ENCODE data around the gene ELF3.

Gene ELF3

GRCh38 chr1:202007805-202008489 lies 2.4 kb upstream of the ELF3 start:
- Histone ChIP-seq H3K27ac (ENCODE audit: low read depth, low read length) (no peak overlapping the region), H3F3A (ENCODE audit: control insufficient read depth, insufficient read depth) (no peaks in the 10 kb centered on the region), H4K20me1 (ENCODE audit: control insufficient read depth, insufficient read depth, low read depth, low read length) (0 out of 2 replicates have a peak, but pooled peaks cover 3% of the 10 kb centered on the region), H3K9me2 (replicated peaks; ENCODE audit: control insufficient read depth, low read length) (no peaks in the 10 kb centered on the region), H3K79me2 (ENCODE audit: control insufficient read depth, low read length) (no peaks in the 10 kb centered on the region), H3K4me2 (ENCODE audit: low read length) (no peak overlapping the region), H3K4me1 (ENCODE audit: control insufficient read depth, low read length) (peaks cover 10% of the 10 kb centered on the region), H3K36me3 (ENCODE audit: control insufficient read depth, low read length) (peaks cover 24% of the 10 kb centered on the region), H3K4me3 (ENCODE audit: low read length) (no peak overlapping the region), H3K27me3 (ENCODE audit: control insufficient read depth, low read length) (no peaks in the 10 kb centered on the region), H3K9me3 (ENCODE audit: control insufficient read depth, insufficient read depth, low read length) (no peaks in the 10 kb centered on the region)
- TF ChIP-seq EZH2phosphoT487 (IDR thresholded peaks at IDR 0.05; ENCODE audit: borderline replicate concordance, low read length) (no peak), CTCF (IDR thresholded peaks at IDR 0.05; ENCODE audit: low read depth, low read length, poor library complexity, severe bottlenecking) (no peak)

GRCh38 chr1:202009326-202010179 lies 834 bp upstream of the ELF3 start:
- TF ChIP-seq EZH2phosphoT487 (IDR thresholded peaks at IDR 0.05; ENCODE audit: borderline replicate concordance, low read length) (no peak), CTCF (IDR thresholded peaks at IDR 0.05; ENCODE audit: low read depth, low read length, poor library complexity, severe bottlenecking) (peak; percentile 90)
- H3K4me1 ChIP-seq (ENCODE audit: control insufficient read depth, low read length) = peaks cover 10% of the 10 kb centered on the region
- no peaks in the 10 kb centered on the region for H3K27me3 ChIP-seq (ENCODE audit: control insufficient read depth, low read length)
- H3K9me3 ChIP-seq (ENCODE audit: control insufficient read depth, insufficient read depth, low read length) = no peaks in the 10 kb centered on the region
- H3K79me2 ChIP-seq (ENCODE audit: control insufficient read depth, low read length) = no peaks in the 10 kb centered on the region
- H3K4me2 ChIP-seq (ENCODE audit: low read length) = peak overlapping the region; percentile 34; the same call in 1 of the 2 replicates
- H3K27ac ChIP-seq (ENCODE audit: low read depth, low read length) = no peak overlapping the region
- no peaks in the 10 kb centered on the region for H3F3A ChIP-seq (ENCODE audit: control insufficient read depth, insufficient read depth)
- no peak overlapping the region for H3K4me3 ChIP-seq (ENCODE audit: low read length)
- H3K9me2 ChIP-seq (replicated peaks; ENCODE audit: control insufficient read depth, low read length) = no peaks in the 10 kb centered on the region
- H3K36me3 ChIP-seq (ENCODE audit: control insufficient read depth, low read length) = peaks cover 9% of the 10 kb centered on the region
- 0 out of 2 replicates have a peak, but pooled peaks cover 3% of the 10 kb centered on the region for H4K20me1 ChIP-seq (ENCODE audit: control insufficient read depth, insufficient read depth, low read depth, low read length)

- H3K9me3 ChIP-seq (ENCODE audit: control insufficient read depth, insufficient read depth, low read length) = no peaks in the 10 kb centered on the region
- no peaks in the 10 kb centered on the region for H3K79me2 ChIP-seq (ENCODE audit: control insufficient read depth, low read length)
- no peak overlapping the region for H3K27ac ChIP-seq (ENCODE audit: low read depth, low read length)
- H3K36me3 ChIP-seq (ENCODE audit: control insufficient read depth, low read length) = no peaks in the 10 kb centered on the region
- 0 out of 2 replicates have a peak, but pooled peaks cover 3% of the 10 kb centered on the region for H4K20me1 ChIP-seq (ENCODE audit: control insufficient read depth, insufficient read depth, low read depth, low read length)
- no peak overlapping the region for H3K4me2 ChIP-seq (ENCODE audit: low read length)
- peaks cover 10% of the 10 kb centered on the region for H3K4me1 ChIP-seq (ENCODE audit: control insufficient read depth, low read length)
- H3F3A ChIP-seq (ENCODE audit: control insufficient read depth, insufficient read depth) = no peaks in the 10 kb centered on the region
- H3K4me3 ChIP-seq (ENCODE audit: low read length) = no peak overlapping the region
- H3K9me2 ChIP-seq (replicated peaks; ENCODE audit: control insufficient read depth, low read length) = no peaks in the 10 kb centered on the region
- TF ChIP-seq CTCF (IDR thresholded peaks at IDR 0.05; ENCODE audit: low read depth, low read length, poor library complexity, severe bottlenecking) (no peak), EZH2phosphoT487 (IDR thresholded peaks at IDR 0.05; ENCODE audit: borderline replicate concordance, low read length) (no peak)
- 0 out of 2 replicates have a peak, but pooled peaks cover 2% of the 10 kb centered on the region for H3K27me3 ChIP-seq (ENCODE audit: control insufficient read depth, low read length)
Observed at GRCh38 chr1:202011994-202012393, 1.6 kb downstream of the ELF3 start.
